ENCODE measurements around the gene RUSC2. TPM values are rescaled to one million over a fixed set of nuclear protein-coding genes. Genes with fewer than 3 reads are reported as not detected.

RUSC2 gene
- total RNA-seq, result 1 to 10 TPM; 1.1 TPM
- polyA plus RNA-seq, result not detected

DNA sequence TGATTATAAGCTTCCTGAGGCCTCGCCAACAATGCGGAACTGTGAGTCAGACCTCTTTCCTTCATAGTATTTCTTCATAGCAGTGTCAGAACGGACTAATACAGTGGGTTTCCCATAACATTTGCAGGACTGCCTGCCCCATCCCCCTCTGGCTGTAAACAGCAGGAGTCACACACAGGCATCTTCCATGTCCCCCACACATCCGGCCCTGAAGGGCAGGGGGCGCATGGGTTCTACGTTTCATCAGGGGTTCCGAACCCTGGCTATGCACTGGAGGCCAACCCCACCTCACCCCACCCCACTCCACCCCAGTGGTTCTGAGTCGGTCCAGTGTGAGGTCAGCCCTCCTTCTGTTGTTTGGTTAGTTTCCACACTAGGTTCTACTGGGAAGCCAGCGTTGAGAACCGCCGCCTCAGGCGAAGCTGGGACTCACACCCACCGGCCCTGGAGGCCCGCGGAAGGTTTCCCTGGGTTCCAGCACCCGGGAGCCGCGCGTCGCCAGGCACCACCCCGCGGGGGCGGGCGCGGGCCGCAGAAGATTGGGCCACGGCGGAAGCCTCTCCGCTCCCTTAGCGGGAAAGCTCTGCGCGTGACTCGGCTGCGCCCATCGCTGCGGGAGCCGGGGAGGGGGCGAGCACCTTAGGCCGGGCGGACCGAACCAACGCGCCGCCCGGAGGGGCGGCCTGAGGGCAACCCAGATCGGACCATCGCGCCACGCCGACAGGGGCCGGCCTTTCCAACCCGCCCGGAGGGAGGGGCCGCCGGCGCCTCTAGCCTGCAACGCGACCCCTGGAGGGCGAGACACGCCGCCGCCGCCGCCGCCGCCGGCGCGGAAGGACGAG, at the start of gene RUSC2:
TSS of gene RUSC2 (plus strand) at position 799 of the 842 bp plus-strand sequence. CDS start 56,411 bp downstream, outside the sequence.
- Histone ChIP-seq H3K4me1 (ENCODE audit: insufficient read depth, low read length) (no peaks in the 10 kb centered on the region), H3K36me3 (ENCODE audit: insufficient read depth, low read length) (no peaks in the 10 kb centered on the region), H3K27me3 (ENCODE audit: insufficient read depth, low read length, poor library complexity, severe bottlenecking) (peaks cover 4% of the 10 kb centered on the region), H3K4me3 (ENCODE audit: low read length) (peak within 1 kb of the TSS; percentile 39), H3K27ac (ENCODE audit: low read depth, low read length) (peak within 1 kb of the TSS; percentile 57), H3K9me3 (ENCODE audit: low read length) (no peaks in the 10 kb centered on the region)
- H3K4me3 Mint-ChIP-seq, result peak within 1 kb of the TSS; percentile 58 to 87 (median 73)
- peak within 1 kb of the TSS in 1 of 8 donors; percentile 25 for H3K27ac Mint-ChIP-seq
- peak in 4 of 5 donors; percentile 3 to 51 (median 19) for DNase-seq
- POLR2A ChIA-PET, result no interaction called here
- H3K27me3 Mint-ChIP-seq, result peaks cover 27 to 45% of the 10 kb centered on the region in 2 donors
- CTCF ChIA-PET, result interaction anchor here (1.0 to 1.7 kb wide), 2 partner anchors 17 to 372 kb away, joined by 3 to 4 read pairs; no protein-coding TSS in a partner anchor
- H3K36me3 Mint-ChIP-seq, result no peaks in the 10 kb centered on the region
- peaks cover 9 to 18% (median 13%) of the 10 kb centered on the region in 3 donors for H3K4me1 Mint-ChIP-seq
- H3K9me3 Mint-ChIP-seq, result no peaks in the 10 kb centered on the region

GRCh38 chr9:35446012-35446411, 43.9 kb upstream of the RUSC2 start:
- Histone ChIP-seq H3K27me3 (ENCODE audit: insufficient read depth, low read length, poor library complexity, severe bottlenecking) (peaks cover 7% of the 10 kb centered on the region), H3K36me3 (ENCODE audit: insufficient read depth, low read length) (no peaks in the 10 kb centered on the region), H3K9me3 (ENCODE audit: low read length) (no peaks in the 10 kb centered on the region), H3K4me1 (ENCODE audit: insufficient read depth, low read length) (no peaks in the 10 kb centered on the region), H3K4me3 (ENCODE audit: low read length) (no peak overlapping the region), H3K27ac (ENCODE audit: low read depth, low read length) (no peak overlapping the region)
- ChIA-PET POLR2A (no interaction called here), CTCF (no interaction called here)
- Mint-ChIP-seq H3K9me3 (no peaks in the 10 kb centered on the region), H3K36me3 (no peaks in the 10 kb centered on the region), H3K27me3 (peaks cover 15 to 59% of the 10 kb centered on the region in 2 donors), H3K4me3 (no peak overlapping the region), H3K4me1 (no peaks in the 10 kb centered on the region), H3K27ac (no peak overlapping the region)
- no peak for DNase-seq

- Mint-ChIP-seq H3K9me3 (peaks cover 0 to 11% (median 3%) of the 10 kb centered on the region in 5 donors), H3K4me1 (no peaks in the 10 kb centered on the region), H3K4me3 (no peak overlapping the region), H3K27me3 (peaks cover 19 to 78% of the 10 kb centered on the region in 2 donors), H3K36me3 (no peaks in the 10 kb centered on the region), H3K27ac (no peak overlapping the region)
- no peaks in the 10 kb centered on the region for H3K4me1 ChIP-seq (ENCODE audit: insufficient read depth, low read length)
- no peak overlapping the region for H3K27ac ChIP-seq (ENCODE audit: low read depth, low read length)
- CTCF ChIA-PET, result no interaction called here
- no peak for DNase-seq
- POLR2A ChIA-PET, result no interaction called here
- H3K4me3 ChIP-seq (ENCODE audit: low read length), result no peak overlapping the region
- H3K36me3 ChIP-seq (ENCODE audit: insufficient read depth, low read length), result no peaks in the 10 kb centered on the region
- no peaks in the 10 kb centered on the region for H3K27me3 ChIP-seq (ENCODE audit: insufficient read depth, low read length, poor library complexity, severe bottlenecking)
- H3K9me3 ChIP-seq (ENCODE audit: low read length), result no peaks in the 10 kb centered on the region
Observed at GRCh38 chr9:35448496-35448895, 41.4 kb upstream of the RUSC2 start.

GRCh38 chr9:35452481-35452880, 37.4 kb upstream of the RUSC2 start:
- Histone ChIP-seq H3K4me3 (ENCODE audit: low read length) (no peak overlapping the region), H3K27ac (ENCODE audit: low read depth, low read length) (no peak overlapping the region), H3K27me3 (ENCODE audit: insufficient read depth, low read length, poor library complexity, severe bottlenecking) (no peaks in the 10 kb centered on the region), H3K4me1 (ENCODE audit: insufficient read depth, low read length) (no peaks in the 10 kb centered on the region), H3K9me3 (ENCODE audit: low read length) (no peaks in the 10 kb centered on the region), H3K36me3 (ENCODE audit: insufficient read depth, low read length) (no peaks in the 10 kb centered on the region)
- no peak for DNase-seq
- no peak overlapping the region for H3K4me3 Mint-ChIP-seq
- no peaks in the 10 kb centered on the region for H3K4me1 Mint-ChIP-seq
- H3K27ac Mint-ChIP-seq, result no peak overlapping the region
- ChIA-PET CTCF (interaction anchor here (0.6 kb wide), 1 partner anchor 25 kb away, joined by 3 read pairs; no protein-coding TSS in a partner anchor), POLR2A (no interaction called here)
- H3K9me3 Mint-ChIP-seq, result peaks cover 7 to 24% (median 14%) of the 10 kb centered on the region in 5 donors
- peaks cover 15 to 66% of the 10 kb centered on the region in 2 donors for H3K27me3 Mint-ChIP-seq
- H3K36me3 Mint-ChIP-seq, result no peaks in the 10 kb centered on the region

DNA sequence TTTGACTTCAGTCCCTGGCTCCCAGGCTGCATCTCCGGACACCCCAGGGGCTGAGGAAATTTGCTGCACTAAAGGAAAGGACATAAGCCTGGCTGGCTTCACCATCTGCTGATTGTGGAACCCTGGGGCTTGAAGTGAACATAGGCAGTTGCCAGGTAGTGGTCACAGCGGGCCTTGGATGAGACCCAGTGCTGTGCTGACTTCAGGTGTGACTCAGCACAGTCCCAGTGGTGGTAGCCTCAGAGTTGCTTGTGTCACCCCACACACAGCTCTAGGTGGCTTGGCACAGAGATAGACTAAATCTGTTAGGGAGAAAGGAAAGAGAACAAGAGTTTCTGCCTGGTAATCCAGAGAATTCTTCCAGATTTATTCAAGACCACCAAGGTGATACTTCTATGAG, 36.1 kb upstream of the RUSC2 start:
- CTCF ChIA-PET, result no interaction called here
- H3K27ac ChIP-seq (ENCODE audit: low read depth, low read length), result no peak overlapping the region

DNA sequence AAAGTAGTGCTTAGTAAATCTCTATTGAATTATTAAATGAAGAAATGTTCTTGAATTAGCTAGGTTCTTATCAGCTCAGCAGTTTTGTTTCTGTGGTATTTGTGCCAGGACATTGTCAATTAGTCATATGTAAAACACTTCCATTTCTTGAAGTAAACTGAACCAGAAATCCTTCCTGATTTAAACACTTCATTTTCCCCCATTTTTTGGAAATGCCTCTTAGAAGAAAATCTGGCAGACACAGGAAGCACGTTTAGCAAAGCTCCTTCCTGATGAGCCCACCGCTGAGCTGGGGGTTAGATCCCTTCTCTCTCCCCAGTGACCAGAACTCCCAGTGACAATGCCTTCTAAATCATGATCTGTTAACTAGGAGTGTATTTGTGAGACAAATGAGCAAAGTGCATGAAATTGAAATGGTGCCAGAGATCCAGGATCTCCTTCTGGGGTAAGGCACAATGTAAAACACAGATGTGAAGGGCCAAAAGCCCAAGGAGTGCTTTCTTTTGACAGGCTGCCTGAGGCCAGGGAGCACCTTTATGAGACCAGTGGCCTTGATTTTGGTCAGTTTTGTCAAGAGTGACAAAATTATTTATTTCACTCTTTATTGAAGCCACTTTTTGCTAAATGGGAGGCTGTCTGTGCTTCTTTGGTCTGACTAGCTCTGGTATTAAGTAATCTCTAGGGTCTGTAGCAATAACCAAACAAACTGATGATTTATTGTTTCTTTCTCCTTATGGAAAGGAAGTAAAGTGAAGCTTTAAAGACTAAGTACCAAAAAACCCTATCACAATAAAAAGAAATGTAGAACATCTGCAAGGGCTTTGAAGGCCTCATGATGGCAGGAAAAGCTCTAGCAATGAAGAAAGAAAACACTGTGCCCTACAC, 25.5 kb upstream of the RUSC2 start:
- H3K27me3 ChIP-seq (ENCODE audit: insufficient read depth, low read length, poor library complexity, severe bottlenecking), result no peaks in the 10 kb centered on the region

More for the DNA sequence above, 36.1 kb upstream of the RUSC2 start:
- Histone ChIP-seq H3K9me3 (ENCODE audit: low read length) (no peaks in the 10 kb centered on the region), H3K36me3 (ENCODE audit: insufficient read depth, low read length) (no peaks in the 10 kb centered on the region), H3K4me3 (ENCODE audit: low read length) (no peak overlapping the region), H3K27me3 (ENCODE audit: insufficient read depth, low read length, poor library complexity, severe bottlenecking) (no peaks in the 10 kb centered on the region), H3K4me1 (ENCODE audit: insufficient read depth, low read length) (no peaks in the 10 kb centered on the region)
- Mint-ChIP-seq H3K9me3 (peaks cover 7 to 24% (median 14%) of the 10 kb centered on the region in 5 donors), H3K4me1 (no peaks in the 10 kb centered on the region), H3K4me3 (no peak overlapping the region), H3K27ac (no peak overlapping the region), H3K27me3 (peaks cover 11 to 62% of the 10 kb centered on the region in 2 donors), H3K36me3 (no peaks in the 10 kb centered on the region)
- DNase-seq, result no peak
- POLR2A ChIA-PET, result no interaction called here

DNA sequence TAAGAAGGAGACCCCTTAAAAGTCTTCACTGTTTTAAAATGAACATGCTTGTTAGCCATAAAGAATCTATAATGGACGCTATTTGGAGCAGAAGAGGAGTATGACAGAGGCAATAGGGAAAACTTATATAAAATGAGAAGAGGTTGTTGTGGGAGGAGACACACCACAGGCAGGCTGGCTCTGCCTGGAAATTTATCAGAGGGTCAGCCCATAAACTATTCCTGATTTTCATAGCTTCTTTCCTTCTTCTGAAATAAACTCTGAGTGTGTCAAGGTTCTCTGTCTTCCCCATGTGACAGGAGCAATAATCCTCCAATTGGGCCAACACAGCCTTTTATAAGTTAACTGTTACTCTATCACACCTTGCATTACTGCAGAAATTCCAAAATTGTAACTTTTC, 19.6 kb upstream of the RUSC2 start:
- CTCF ChIA-PET, result no interaction called here
- no peaks in the 10 kb centered on the region for H3K27me3 ChIP-seq (ENCODE audit: insufficient read depth, low read length, poor library complexity, severe bottlenecking)
- Mint-ChIP-seq H3K27ac (peak overlapping the region in 1 of 8 donors; percentile 25), H3K27me3 (peaks cover 20 to 66% of the 10 kb centered on the region in 2 donors), H3K9me3 (no peaks in the 10 kb centered on the region), H3K36me3 (no peaks in the 10 kb centered on the region), H3K4me1 (no peaks in the 10 kb centered on the region), H3K4me3 (no peak overlapping the region)
- POLR2A ChIA-PET, result no interaction called here
- H3K4me3 ChIP-seq (ENCODE audit: low read length), result no peak overlapping the region
- no peaks in the 10 kb centered on the region for H3K36me3 ChIP-seq (ENCODE audit: insufficient read depth, low read length)
- no peaks in the 10 kb centered on the region for H3K9me3 ChIP-seq (ENCODE audit: low read length)
- no peak overlapping the region for H3K27ac ChIP-seq (ENCODE audit: low read depth, low read length)
- no peak for DNase-seq
- H3K4me1 ChIP-seq (ENCODE audit: insufficient read depth, low read length), result no peaks in the 10 kb centered on the region

More for the DNA sequence above, 25.5 kb upstream of the RUSC2 start:
- Histone ChIP-seq H3K9me3 (ENCODE audit: low read length) (no peaks in the 10 kb centered on the region), H3K4me3 (ENCODE audit: low read length) (no peak overlapping the region), H3K4me1 (ENCODE audit: insufficient read depth, low read length) (no peaks in the 10 kb centered on the region), H3K27ac (ENCODE audit: low read depth, low read length) (no peak overlapping the region), H3K36me3 (ENCODE audit: insufficient read depth, low read length) (no peaks in the 10 kb centered on the region)
- Mint-ChIP-seq H3K9me3 (peaks cover 8 to 18% (median 16%) of the 10 kb centered on the region in 5 donors), H3K36me3 (peaks cover 0 to 6% (median 0%) of the 10 kb centered on the region in 3 donors), H3K27me3 (peaks cover 41 to 74% of the 10 kb centered on the region in 2 donors), H3K27ac (no peak overlapping the region), H3K4me1 (no peaks in the 10 kb centered on the region), H3K4me3 (no peak overlapping the region)
- CTCF ChIA-PET, result no interaction called here
- POLR2A ChIA-PET, result interaction anchor here (0.7 kb wide), 1 partner anchor 498 kb away, joined by 7 read pairs; no protein-coding TSS in a partner anchor
- DNase-seq, result no peak

- Histone ChIP-seq H3K27ac (ENCODE audit: low read depth, low read length) (no peak overlapping the region), H3K36me3 (ENCODE audit: insufficient read depth, low read length) (no peaks in the 10 kb centered on the region), H3K27me3 (ENCODE audit: insufficient read depth, low read length, poor library complexity, severe bottlenecking) (no peaks in the 10 kb centered on the region), H3K4me3 (ENCODE audit: low read length) (no peak overlapping the region), H3K4me1 (ENCODE audit: insufficient read depth, low read length) (no peaks in the 10 kb centered on the region), H3K9me3 (ENCODE audit: low read length) (no peaks in the 10 kb centered on the region)
- ChIA-PET POLR2A (no interaction called here), CTCF (no interaction called here)
- Mint-ChIP-seq H3K27ac (no peak overlapping the region), H3K4me3 (no peak overlapping the region), H3K27me3 (peaks cover 20 to 63% of the 10 kb centered on the region in 2 donors), H3K36me3 (no peaks in the 10 kb centered on the region), H3K4me1 (no peaks in the 10 kb centered on the region), H3K9me3 (no peaks in the 10 kb centered on the region)
- no peak for DNase-seq
Observed at GRCh38 chr9:35470894-35471293, 19.0 kb upstream of the RUSC2 start.

All from CD8-positive, alpha-beta memory T cell (primary cell).